B cell (primary cell): Measurements from ENCODE around the gene RMP24.

Experiments used
- EZH2 ChIP-seq: IDR thresholded peaks from 2 replicates; pipeline ENCODE4 v1.6.1; 2012; ENCODE audit warnings: borderline replicate concordance, low read depth, mild to moderate bottlenecking, moderate library complexity, low read length; ENCODE audit not compliant: insufficient read depth, poor library complexity, severe bottlenecking
- TF ChIP-seq, protein P1 (sequence below): fragments of 200-600 bp; IDR thresholded peaks from one replicate; pipeline ENCODE4 v1.8.0; 2022; ENCODE audit warnings: antibody characterized with exemption, mild to moderate bottlenecking

DNA sequence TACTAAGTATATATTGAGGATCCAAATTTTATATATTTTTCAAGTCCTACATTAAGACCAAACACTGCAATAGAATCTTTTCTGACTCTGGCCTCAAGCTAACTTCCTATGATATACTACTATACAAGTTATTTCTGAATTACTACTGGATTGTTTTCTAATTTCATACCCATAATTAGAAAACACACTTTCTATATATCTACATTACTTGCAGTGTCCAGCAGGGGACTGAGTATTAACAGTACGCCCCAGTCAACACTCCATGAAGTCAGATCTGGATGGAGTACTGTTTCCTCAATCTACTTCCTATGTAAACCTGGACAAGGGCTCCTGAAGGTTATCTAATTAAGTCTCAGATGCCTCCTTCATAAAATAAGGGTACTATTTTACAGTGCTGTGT is 26.5 kb downstream of the RMP24 start:
- TF ChIP-seq, protein P1, sequence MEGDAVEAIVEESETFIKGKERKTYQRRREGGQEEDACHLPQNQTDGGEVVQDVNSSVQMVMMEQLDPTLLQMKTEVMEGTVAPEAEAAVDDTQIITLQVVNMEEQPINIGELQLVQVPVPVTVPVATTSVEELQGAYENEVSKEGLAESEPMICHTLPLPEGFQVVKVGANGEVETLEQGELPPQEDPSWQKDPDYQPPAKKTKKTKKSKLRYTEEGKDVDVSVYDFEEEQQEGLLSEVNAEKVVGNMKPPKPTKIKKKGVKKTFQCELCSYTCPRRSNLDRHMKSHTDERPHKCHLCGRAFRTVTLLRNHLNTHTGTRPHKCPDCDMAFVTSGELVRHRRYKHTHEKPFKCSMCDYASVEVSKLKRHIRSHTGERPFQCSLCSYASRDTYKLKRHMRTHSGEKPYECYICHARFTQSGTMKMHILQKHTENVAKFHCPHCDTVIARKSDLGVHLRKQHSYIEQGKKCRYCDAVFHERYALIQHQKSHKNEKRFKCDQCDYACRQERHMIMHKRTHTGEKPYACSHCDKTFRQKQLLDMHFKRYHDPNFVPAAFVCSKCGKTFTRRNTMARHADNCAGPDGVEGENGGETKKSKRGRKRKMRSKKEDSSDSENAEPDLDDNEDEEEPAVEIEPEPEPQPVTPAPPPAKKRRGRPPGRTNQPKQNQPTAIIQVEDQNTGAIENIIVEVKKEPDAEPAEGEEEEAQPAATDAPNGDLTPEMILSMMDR: peak; percentile 58
- no peak for TF ChIP-seq EZH2
